ENCODE data around the gene CXCL14. TPM values are rescaled to one million over a fixed set of nuclear protein-coding genes. Genes with fewer than 3 reads are reported as not detected.
"Not testable (repeated sequence)": the region's sequence is repeated elsewhere in the genome, so short reads cannot be mapped to it uniquely, and the experiment has no call there.

CXCL14 gene
- total RNA-seq, 1 donor from 2014 or later = not detected

DNA sequence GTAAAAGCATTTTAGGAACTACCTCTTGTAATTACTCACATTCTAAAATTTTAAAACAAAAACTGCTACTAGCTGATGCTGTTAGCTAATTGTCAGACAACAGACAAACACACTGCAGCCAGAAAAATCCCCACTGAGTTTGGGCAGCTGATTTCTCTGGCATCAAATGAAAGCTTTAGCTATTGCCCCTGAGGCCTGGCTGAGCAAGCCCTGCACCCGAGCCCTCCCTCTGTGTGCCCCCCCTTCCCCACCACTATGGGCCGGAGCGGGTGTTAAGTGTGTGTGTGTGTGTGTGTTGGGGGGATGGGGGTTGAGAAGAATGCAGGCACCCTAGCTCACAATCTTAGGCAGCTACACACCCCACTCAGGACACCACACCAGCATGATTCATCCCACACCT is 45.5 kb downstream of the CXCL14 start:
- no peak overlapping the region for H3K27ac Mint-ChIP-seq
- no peaks in the 10 kb centered on the region for H3K9me3 Mint-ChIP-seq
- no peaks in the 10 kb centered on the region for H3K4me1 Mint-ChIP-seq (ENCODE audit: low read depth)
- no peak for DNase-seq (ENCODE audit: low spot score)
- H3K4me3 Mint-ChIP-seq = no peak overlapping the region
- intact Hi-C loops (cut with micrococcal nuclease) = no loop called here
- no peaks in the 10 kb centered on the region for H3K36me3 Mint-ChIP-seq (ENCODE audit: low read depth)
- peaks cover 65% of the 10 kb centered on the region for H3K27me3 Mint-ChIP-seq (ENCODE audit: insufficient read depth)

- H3K9me3 Mint-ChIP-seq; intact Hi-C loops (cut with micrococcal nuclease); H3K4me3 Mint-ChIP-seq; DNase-seq (ENCODE audit: low spot score); H3K4me1 Mint-ChIP-seq (ENCODE audit: low read depth); H3K27ac Mint-ChIP-seq; H3K36me3 Mint-ChIP-seq (ENCODE audit: low read depth): not testable (repeated sequence)
- H3K27me3 Mint-ChIP-seq (ENCODE audit: insufficient read depth) = peaks cover 47% of the 10 kb centered on the region
Observed at GRCh38 chr5:135529576-135529975, 49.2 kb downstream of the CXCL14 start.

- no peak overlapping the region for H3K4me3 Mint-ChIP-seq
- H3K4me1 Mint-ChIP-seq (ENCODE audit: low read depth) = no peaks in the 10 kb centered on the region
- no peak overlapping the region for H3K27ac Mint-ChIP-seq
- DNase-seq (ENCODE audit: low spot score) = no peak
- no peaks in the 10 kb centered on the region for H3K9me3 Mint-ChIP-seq
- intact Hi-C loops (cut with micrococcal nuclease) = no loop called here
- H3K36me3 Mint-ChIP-seq (ENCODE audit: low read depth) = no peaks in the 10 kb centered on the region
- peaks cover 22% of the 10 kb centered on the region for H3K27me3 Mint-ChIP-seq (ENCODE audit: insufficient read depth)
Observed at GRCh38 chr5:135526924-135527323, 51.9 kb downstream of the CXCL14 start.

GRCh38 chr5:135521964-135522363 is 56.8 kb downstream of the CXCL14 start:
- no peak for DNase-seq (ENCODE audit: low spot score)
- intact Hi-C loops (cut with micrococcal nuclease) = no loop called here
- Mint-ChIP-seq H3K4me1 (ENCODE audit: low read depth) (no peaks in the 10 kb centered on the region), H3K36me3 (ENCODE audit: low read depth) (no peaks in the 10 kb centered on the region), H3K27me3 (ENCODE audit: insufficient read depth) (peaks cover 21% of the 10 kb centered on the region), H3K27ac (no peak overlapping the region), H3K4me3 (no peak overlapping the region), H3K9me3 (no peaks in the 10 kb centered on the region)

Other genes starting within 250 kb of the CXCL14 start
- 315 and 317 TPM in 2 replicates for gene MACROH2A1, start 179.8 kb downstream of the CXCL14 start, total RNA-seq
- gene DCANP1, start 131.6 kb downstream of the CXCL14 start, total RNA-seq = not detected in 2 replicates
- gene TIFAB, start 126.6 kb downstream of the CXCL14 start, total RNA-seq = not detected in 2 replicates
- not detected in 2 replicates for gene NEUROG1, start 43.0 kb downstream of the CXCL14 start, total RNA-seq

All from activated T-helper 1 cell treated with anti-CD3 and anti-CD28 coated beads, Interleukin-12 subunit alpha, Interleukin-12 subunit beta, Interleukin-2, Interleukin-4 antibody, amounts not matched to agents 30 ng/mL and 10 ng/mL and 1 ng/mL, durations not matched to agents 14 hours and 24 hours and 36 hours (primary cell).